ENCODE measurements around the gene TMEM18.
A peak's percentile ranks its signal among the peaks of the same experiment; 100 is the strongest.

The TMEM18 gene

DNA sequence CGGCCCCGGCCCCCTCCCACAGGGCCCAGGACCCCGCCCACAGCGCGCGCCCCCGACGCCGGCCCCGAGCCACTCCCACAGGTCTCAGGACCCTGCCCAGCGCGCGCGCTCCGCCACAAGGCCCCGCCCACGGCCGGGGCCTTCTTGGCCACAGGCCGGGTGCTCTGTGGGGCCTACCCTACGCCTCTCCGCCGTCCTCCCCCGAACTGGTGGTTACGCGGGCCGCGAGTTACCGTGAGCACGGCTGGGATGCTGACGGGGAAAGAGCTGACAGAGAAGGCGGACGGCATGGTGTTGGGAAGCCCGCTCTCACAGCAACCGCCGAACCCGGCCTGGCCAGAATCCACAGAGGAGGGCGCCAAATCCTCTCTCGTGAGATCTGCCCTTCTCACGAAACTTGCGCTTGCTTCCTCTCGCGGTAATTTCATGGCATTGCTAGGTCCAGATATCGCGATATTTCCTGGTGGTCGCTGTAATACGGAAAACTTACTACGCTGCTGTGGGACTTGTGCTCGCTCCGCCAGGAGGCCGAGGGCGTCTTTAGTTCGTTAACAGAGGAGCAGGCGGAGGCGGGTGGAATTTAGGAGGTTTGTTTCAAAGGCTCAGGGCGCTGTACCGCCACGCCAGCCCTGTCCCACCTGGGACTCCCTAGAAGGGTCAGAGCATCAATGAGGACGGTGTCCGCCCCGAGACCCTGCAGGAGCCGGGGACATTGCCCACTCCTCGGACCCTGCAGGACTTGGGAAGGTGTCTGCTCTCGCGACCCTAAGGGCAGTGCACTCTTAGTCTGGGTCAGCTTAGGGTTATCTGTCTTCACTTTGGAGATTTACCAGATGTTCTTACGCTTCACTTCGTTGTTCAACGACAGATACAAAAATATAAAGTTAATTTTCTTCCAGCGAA, at the start of gene TMEM18:
Gene TMEM18, minus strand, starts transcription at position 351 of the 903 bp plus-strand sequence. Its CDS starts 61 bp downstream, at position 290.
- peak; percentile 100 for DNase-seq (ENCODE audit: low read depth)
- peak within 1 kb of the TSS; percentile 86 for H3K4me3 ChIP-seq (replicated peaks; ENCODE audit: low read depth, low read length)
- TF ChIP-seq CTCF (IDR thresholded peaks at IDR 0.05; ENCODE audit: low read length, missing control alignments): peak; percentile 28

GRCh38 chr2:726169-726568, 49.0 kb upstream of the TMEM18 start:
- no peak overlapping the region for H3K4me3 ChIP-seq (replicated peaks; ENCODE audit: low read depth, low read length)
- no peak for DNase-seq (ENCODE audit: low read depth)
- no peak for TF ChIP-seq CTCF (IDR thresholded peaks at IDR 0.05; ENCODE audit: low read length, missing control alignments)

DNA sequence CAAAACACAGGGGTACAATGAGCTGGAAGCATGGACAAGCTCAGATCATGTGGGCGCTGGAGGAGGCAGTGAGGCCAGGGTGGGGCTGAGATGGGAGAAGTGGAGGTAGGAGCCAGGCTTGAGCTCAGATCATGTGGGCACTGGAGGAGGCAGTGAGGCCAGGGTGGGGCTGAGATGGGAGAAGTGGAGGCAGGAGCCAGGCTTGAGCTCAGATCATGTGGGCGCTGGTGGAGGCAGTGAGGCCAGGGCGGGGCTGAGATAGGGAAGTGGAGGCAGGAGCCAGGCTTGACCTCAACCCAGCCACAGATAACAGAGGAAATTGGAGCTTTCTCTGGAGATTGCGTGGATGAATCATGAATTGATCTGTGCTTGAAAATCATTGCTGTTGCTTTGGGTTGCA, 48.3 kb upstream of the TMEM18 start:
- TF ChIP-seq CTCF (IDR thresholded peaks at IDR 0.05; ENCODE audit: low read length, missing control alignments): no peak
- DNase-seq (ENCODE audit: low read depth): no peak
- H3K4me3 ChIP-seq (replicated peaks; ENCODE audit: low read depth, low read length): no peak overlapping the region

DNA sequence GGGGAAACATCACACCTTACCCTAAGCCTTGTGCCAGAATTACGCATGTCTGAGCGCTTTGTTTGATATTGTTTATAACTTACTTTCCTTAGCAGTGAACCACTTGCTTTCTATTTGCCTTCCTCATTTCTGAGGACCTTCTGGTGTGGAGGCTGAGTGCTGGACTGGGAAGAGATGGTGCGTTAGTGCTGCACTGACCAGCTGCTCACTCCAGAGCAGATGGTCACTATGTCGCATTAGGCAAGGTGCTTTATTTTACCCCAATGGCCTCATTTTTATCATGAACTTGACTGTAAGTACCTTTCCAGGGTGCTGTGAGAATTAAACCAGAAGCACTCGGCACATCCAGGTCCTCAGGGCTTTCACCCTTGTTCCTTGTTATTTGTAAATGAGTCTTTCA, 46.6 kb upstream of the TMEM18 start:
- no peak overlapping the region for H3K4me3 ChIP-seq (replicated peaks; ENCODE audit: low read depth, low read length)
- DNase-seq (ENCODE audit: low read depth): no peak
- TF ChIP-seq CTCF (IDR thresholded peaks at IDR 0.05; ENCODE audit: low read length, missing control alignments): no peak

GRCh38 chr2:720842-721241, 43.6 kb upstream of the TMEM18 start:
- no peak for DNase-seq (ENCODE audit: low read depth)
- H3K4me3 ChIP-seq (replicated peaks; ENCODE audit: low read depth, low read length): no peak overlapping the region
- no peak for TF ChIP-seq CTCF (IDR thresholded peaks at IDR 0.05; ENCODE audit: low read length, missing control alignments)

DNA sequence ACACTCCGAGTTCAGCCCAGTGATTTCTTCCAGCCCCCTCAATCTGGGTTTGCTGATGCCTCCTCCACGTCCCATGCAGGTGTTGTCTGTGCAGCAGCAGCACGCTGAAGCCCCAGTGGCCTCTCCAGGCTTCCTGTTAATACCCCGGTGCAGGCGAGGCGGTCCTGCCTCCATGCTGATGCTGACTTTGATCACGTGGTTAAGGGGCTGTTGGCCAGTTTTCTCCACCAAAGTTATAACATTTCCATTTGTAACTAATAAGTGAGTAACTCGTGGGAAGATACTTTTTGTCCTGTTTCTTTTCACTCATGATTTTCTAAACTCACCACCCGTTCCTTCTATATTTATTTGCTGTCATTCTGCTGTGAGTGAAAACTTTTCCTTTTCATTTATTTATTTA, 42.5 kb upstream of the TMEM18 start:
- H3K4me3 ChIP-seq (replicated peaks; ENCODE audit: low read depth, low read length): no peak overlapping the region
- TF ChIP-seq CTCF (IDR thresholded peaks at IDR 0.05; ENCODE audit: low read length, missing control alignments): no peak
- DNase-seq (ENCODE audit: low read depth): no peak

- H3K4me3 ChIP-seq (replicated peaks; ENCODE audit: low read depth, low read length): no peak overlapping the region
- DNase-seq (ENCODE audit: low read depth): no peak
- TF ChIP-seq CTCF (IDR thresholded peaks at IDR 0.05; ENCODE audit: low read length, missing control alignments): no peak
These were observed 42.0 kb upstream of the TMEM18 start for GRCh38 chr2:719191-719590.
